A549 treated with RU486 at 1 μM for 4 hours (cell line): ENCODE measurements around the gene SUPV3L1. TPM values are rescaled to one million over a fixed set of nuclear protein-coding genes. Genes with fewer than 3 reads are reported as not detected.

Experiments used
- total RNA-seq: library from RNA; stranded (reverse); fragments of 200-300 nt; extraction: Qiagen RNA extraction; gene quantifications from 5 replicates; pipeline ENCODE4 v1.2.3, GENCODE V29; 2022; ENCODE audit warnings: low read depth

SUPV3L1 gene
- total RNA-seq = 34.9 to 49.1 TPM (median 37.8 TPM) in 5 replicates

DNA sequence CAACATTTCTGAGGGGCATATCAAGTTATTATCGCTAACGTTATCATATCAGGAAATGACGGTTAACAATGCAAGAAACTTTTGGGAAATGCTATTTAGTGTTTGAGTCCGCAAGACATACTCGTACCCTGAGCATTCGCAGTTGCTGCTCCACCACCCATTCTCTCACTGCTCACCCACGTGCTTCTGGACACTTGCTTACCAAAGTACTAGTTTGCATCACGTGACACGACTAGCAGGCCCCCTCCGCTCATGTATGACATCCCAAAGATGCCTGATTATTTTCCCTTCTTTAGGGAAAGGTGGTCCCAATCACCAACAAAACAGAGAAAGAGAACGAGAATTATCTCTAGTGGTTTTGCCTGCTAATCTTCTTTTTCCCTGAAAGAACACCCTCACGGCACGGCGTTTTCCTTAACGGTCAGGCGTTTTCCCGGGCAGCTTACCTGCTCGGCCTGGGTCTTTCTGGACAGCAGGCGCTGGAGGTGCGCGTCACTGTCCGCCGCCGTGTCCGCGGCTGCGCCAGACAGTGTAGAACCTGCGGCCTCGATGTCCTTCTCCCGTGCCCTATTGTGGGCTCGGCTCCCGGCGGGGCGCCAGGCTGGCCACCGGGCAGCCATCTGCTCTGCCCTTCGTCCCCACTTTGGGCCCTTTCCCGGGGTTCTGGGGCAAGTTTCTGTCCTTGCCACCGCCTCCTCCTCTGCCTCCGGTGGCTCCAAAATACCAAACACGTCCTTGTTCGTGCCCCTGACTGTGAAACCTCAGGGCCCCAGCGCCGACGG is at the start of gene SUPV3L1:
SUPV3L1 (plus strand) TSS at position 492 of the 782 bp plus-strand sequence; CDS start at position 550, 58 bp downstream.

DNA sequence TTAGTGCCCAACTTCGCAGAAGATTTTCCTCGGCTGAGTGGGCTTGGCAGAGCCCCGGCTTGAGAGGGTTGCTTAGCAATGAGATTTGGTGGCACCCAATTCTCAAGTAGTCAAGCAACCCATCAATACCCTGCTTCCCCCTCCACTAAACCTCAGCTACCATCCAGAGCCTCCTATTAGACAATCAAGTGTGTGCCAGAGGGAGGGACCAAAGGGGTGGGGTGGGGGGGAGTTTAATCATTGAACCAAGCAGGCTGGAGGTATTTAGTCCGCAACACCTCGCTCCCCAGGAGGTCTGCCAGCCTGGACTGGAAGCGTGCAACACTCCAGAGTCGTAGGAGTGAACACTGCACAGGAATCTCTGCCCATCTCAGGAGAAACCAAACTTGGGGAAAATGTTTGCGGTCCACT is 40.0 kb downstream of the SUPV3L1 start, which contains the start of gene HKDC1:
HKDC1 (plus strand) TSS at position 292 of the 411 bp plus-strand sequence; CDS start at position 396, 104 bp downstream.

Other genes with a start within 250 kb of the SUPV3L1 start
- gene DDX21, start 224.1 kb upstream of the SUPV3L1 start, total RNA-seq = 83.9 to 180 TPM (median 138 TPM) in 5 replicates
- 29.5 to 41.0 TPM (median 37.9 TPM) in 5 replicates for gene KIFBP, start 191.4 kb upstream of the SUPV3L1 start, total RNA-seq
- 57.9 to 81.0 TPM (median 60.8 TPM) in 5 replicates for gene SRGN, start 92.1 kb upstream of the SUPV3L1 start, total RNA-seq
- gene VPS26A, start 56.1 kb upstream of the SUPV3L1 start, total RNA-seq = 27.5 to 78.4 TPM (median 50.5 TPM) in 5 replicates
- 15.2 to 21.3 TPM (median 17.1 TPM) in 5 replicates for gene HKDC1, start 40.1 kb downstream of the SUPV3L1 start, total RNA-seq
- 31.3 to 39.1 TPM (median 37.1 TPM) in 5 replicates for gene HK1, start 98.3 kb downstream of the SUPV3L1 start, total RNA-seq
- 0.07 to 0.19 TPM (median 0.16 TPM) in 5 replicates for gene TACR2, start 236.7 kb downstream of the SUPV3L1 start, total RNA-seq